IgD-negative memory B cell (primary cell): ENCODE data around the gene ABLIM3. TPM values are rescaled to one million over a fixed set of nuclear protein-coding genes. Genes with fewer than 3 reads are reported as not detected.

Experiments
- H3K27ac Mint-ChIP-seq, 3 donors: one replicate each; pipeline ENCODE4 v1.8.0; 2020 to 2022; ENCODE audit warnings: mild to moderate bottlenecking in 3 of 3, mixed read lengths in 3 of 3, moderate library complexity in 1 of 3
- H3K27me3 Mint-ChIP-seq: one replicate; pipeline ENCODE4 v1.8.0; 2021; ENCODE audit warnings: mixed read lengths
- H3K36me3 Mint-ChIP-seq: one replicate; pipeline ENCODE4 v1.8.0; 2020; ENCODE audit warnings: mild to moderate bottlenecking, mixed read lengths
- H3K4me1 Mint-ChIP-seq, 3 donors: one replicate each; pipeline ENCODE4 v1.8.0; 2020 to 2022; ENCODE audit warnings: mixed read lengths in 3 of 3, mild to moderate bottlenecking in 1 of 3
- H3K4me3 Mint-ChIP-seq, 4 donors: one replicate each; pipeline ENCODE4 v1.8.0; 2020 to 2022; ENCODE audit warnings: mild to moderate bottlenecking in 4 of 4, mixed read lengths in 4 of 4, moderate library complexity in 3 of 4
- H3K9me3 Mint-ChIP-seq, 3 donors: one replicate each; pipeline ENCODE4 v1.8.0; 2020 to 2021; ENCODE audit warnings: mixed read lengths in 3 of 3, mild to moderate bottlenecking in 1 of 3
- polyA plus RNA-seq: library from polyadenylated mRNA; unstranded; fragments of 300-500 nt; fragmentation: Illumina TruSeq; gene quantifications from one replicate; pipeline ENCODE4 v1.2.3, GENCODE V29; 2021

Gene ABLIM3
- polyA plus RNA-seq: 0.14 TPM

DNA sequence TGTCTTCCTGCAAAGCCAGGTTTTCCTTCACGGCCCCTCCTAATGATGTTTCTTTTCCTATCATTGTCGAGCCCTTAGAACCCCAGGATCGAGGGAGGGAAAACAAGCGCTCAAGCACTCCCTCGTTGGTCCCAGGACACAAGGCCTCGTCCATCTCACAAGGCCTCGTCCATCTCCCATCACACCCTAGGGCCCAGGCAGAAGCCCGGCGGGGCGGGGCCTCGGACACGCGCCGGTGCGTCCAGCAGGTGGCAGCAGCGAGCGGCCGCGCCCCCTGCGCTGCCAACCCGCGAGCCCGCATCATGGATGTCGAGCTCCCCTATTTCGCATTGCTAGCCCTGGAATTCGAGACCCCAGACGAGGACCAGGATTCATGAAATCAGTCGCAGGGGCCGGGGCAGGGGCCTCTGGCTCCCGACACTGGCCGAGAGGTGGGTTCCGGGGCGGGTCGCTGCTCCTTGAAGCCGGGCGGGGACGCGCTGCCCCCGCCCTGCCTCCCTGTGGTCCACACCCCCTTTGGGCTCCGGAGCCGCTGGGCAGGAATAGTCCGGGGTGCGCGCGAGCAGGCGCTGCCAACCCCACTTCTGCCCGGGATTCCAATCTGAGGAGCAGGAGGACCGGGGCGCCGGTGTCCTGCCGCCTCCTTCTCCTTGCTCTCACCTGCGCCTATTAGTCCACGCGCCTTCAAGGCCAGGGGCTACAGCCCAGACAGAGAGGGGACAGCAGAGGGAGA lies at the start of gene ABLIM3:
Gene ABLIM3, plus strand, starts transcription at position 270 of the 733 bp plus-strand sequence. CDS start 603 bp downstream, outside the sequence.
- Mint-ChIP-seq H3K9me3 (peaks cover 0 to 3% (median 2%) of the 10 kb centered on the region in 3 donors), H3K4me3 (peak within 1 kb of the TSS; percentile 59 to 76 (median 69)), H3K36me3 (peaks cover 2% of the 10 kb centered on the region), H3K4me1 (peaks cover 1 to 8% (median 4%) of the 10 kb centered on the region in 3 donors), H3K27ac (peak within 1 kb of the TSS in 1 of 3 donors; percentile 59), H3K27me3 (peaks cover 17% of the 10 kb centered on the region)

DNA sequence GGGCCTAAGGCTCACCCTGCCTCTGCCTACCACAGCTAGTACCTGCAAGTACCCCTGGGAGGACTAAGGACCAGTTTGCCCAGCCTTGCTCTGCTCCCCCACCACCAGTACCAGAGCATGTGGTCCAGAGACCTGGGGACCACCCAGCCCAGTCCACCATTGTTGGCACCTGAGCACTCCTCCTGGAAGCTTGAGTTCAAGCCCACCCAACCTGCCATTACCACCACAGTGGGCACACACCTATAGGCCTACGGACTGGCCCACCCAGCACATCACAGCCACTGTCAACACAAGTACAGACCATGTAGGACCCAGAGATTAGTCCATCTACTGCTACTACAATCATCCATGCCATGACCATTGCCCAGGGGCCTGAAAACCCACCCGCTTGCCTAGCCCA lies 47.7 kb upstream of the ABLIM3 start:
- Mint-ChIP-seq H3K4me3 (no peak overlapping the region), H3K27me3 (peaks cover 6% of the 10 kb centered on the region), H3K4me1 (no peaks in the 10 kb centered on the region), H3K27ac (no peak overlapping the region), H3K36me3 (peaks cover 2% of the 10 kb centered on the region), H3K9me3 (peaks cover 11 to 27% (median 25%) of the 10 kb centered on the region in 3 donors)

DNA sequence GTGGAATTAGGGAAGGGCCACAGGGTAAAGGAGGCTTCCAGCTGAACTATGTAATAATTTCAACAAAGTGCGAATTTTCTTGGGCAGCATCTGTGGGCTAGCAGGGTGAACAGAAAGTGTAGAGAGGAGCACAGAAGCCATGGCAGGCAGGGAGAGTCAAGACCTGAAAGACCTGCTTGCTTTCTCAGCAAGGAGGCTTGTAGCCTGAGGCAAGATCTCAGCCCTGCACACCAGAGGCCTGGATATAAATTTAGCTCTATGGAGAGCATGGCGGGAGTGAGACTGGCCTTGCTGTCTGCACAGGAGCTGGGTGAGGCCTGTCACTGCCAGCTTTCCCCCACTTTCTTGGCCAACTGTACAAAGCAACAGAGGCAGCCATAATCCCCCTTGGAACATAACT lies 46.3 kb upstream of the ABLIM3 start:
- H3K27ac Mint-ChIP-seq: no peak overlapping the region
- no peak overlapping the region for H3K4me3 Mint-ChIP-seq
- peaks cover 6% of the 10 kb centered on the region for H3K27me3 Mint-ChIP-seq
- H3K36me3 Mint-ChIP-seq: peaks cover 2% of the 10 kb centered on the region
- H3K9me3 Mint-ChIP-seq: peaks cover 13 to 38% (median 35%) of the 10 kb centered on the region in 3 donors
- H3K4me1 Mint-ChIP-seq: no peaks in the 10 kb centered on the region

DNA sequence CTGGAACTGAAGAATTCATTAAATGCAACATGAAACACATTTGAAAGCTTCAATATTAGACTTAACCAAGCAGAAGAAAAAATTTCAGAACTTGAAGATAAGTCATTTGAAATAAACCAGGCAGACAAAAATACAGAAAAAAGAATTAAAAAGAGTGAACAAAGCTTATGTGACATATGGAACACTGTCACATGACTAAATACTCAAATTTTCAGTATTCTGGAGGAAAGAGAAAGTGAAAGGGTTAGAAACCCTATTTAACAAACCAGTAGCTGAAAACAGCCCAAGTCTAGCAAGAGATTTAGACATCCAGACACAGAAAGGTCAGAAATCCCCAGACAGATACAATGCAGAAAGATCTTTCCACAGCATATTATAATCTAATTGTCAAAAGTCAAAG lies 41.4 kb upstream of the ABLIM3 start:
- no peak overlapping the region for H3K4me3 Mint-ChIP-seq
- no peaks in the 10 kb centered on the region for H3K27me3 Mint-ChIP-seq
- no peaks in the 10 kb centered on the region for H3K4me1 Mint-ChIP-seq
- H3K36me3 Mint-ChIP-seq: peaks cover 2% of the 10 kb centered on the region
- H3K27ac Mint-ChIP-seq: no peak overlapping the region
- H3K9me3 Mint-ChIP-seq: peaks cover 14 to 54% (median 29%) of the 10 kb centered on the region in 3 donors

DNA sequence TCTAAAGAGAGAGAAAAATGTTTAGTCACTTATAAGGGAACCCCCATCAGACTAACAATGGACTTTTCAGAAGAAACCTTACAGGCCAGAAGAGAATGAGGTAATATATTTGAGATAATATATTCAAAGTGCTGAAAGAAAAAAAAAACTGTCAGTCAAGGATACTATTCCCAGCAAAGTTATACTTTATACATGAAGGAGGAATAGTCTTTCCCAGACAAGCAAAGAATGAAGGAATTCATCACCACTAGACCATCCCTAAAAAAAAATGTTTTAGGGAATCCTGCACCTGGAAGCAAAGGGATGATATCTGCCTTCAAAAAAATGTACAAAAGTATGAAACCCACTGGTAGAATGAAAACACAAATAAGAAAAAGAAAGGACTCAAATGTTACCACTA lies 41.0 kb upstream of the ABLIM3 start:
- no peaks in the 10 kb centered on the region for H3K27me3 Mint-ChIP-seq
- H3K27ac Mint-ChIP-seq: no peak overlapping the region
- H3K9me3 Mint-ChIP-seq: peaks cover 14 to 54% (median 29%) of the 10 kb centered on the region in 3 donors
- no peaks in the 10 kb centered on the region for H3K4me1 Mint-ChIP-seq
- no peak overlapping the region for H3K4me3 Mint-ChIP-seq
- H3K36me3 Mint-ChIP-seq: peaks cover 2% of the 10 kb centered on the region

DNA sequence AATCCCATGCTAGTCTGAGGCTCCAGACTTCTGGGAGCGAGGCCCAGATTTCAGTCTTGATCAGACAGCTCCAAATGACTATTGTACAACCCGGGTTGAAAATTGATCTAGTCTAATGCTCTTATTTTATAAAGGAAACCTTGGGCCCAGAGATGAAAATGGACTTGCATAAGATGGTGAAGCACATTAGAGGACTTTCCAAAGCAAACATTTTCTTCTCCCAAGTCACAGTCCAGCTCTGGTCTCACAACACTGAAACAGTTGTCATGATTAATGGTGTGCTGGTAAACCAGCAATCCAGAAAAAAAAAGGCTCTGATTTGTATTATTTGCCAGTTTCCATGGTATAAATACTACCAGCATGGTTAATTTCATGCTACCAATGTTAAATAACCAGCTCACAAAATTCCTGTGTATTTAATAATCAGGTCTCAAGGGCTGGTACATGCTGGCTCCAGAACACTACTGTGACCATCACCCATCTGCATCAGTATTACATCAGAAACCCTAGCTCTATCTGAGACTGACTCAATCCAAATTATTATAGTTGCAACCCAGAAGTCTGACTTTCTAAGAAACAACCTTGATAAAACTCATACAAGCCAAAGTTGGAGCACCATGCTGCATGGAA lies 32.5 kb upstream of the ABLIM3 start:
- Mint-ChIP-seq H3K27ac (no peak overlapping the region), H3K36me3 (peaks cover 1% of the 10 kb centered on the region), H3K4me1 (no peaks in the 10 kb centered on the region), H3K9me3 (no peaks in the 10 kb centered on the region), H3K4me3 (no peak overlapping the region), H3K27me3 (no peaks in the 10 kb centered on the region)

DNA sequence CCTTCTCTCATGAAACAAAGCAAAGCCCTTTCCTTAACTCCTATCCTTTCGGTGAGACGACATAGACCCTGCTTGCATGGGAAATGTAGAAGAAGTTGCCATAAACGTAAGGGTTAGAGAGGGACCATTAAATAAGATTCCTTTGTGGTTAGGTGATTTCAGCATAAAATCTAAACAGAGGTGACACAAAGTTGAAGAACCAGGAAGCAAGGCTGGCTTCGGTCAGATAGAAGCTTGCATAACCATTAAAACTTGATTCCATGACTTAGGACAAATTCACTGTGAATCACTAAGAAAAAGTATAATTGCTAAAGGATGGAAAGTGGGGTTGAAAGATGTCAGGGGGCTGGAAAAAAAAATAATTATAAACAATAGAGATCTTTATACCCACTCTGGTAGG lies 30.9 kb upstream of the ABLIM3 start:
- Mint-ChIP-seq H3K27me3 (no peaks in the 10 kb centered on the region), H3K4me1 (no peaks in the 10 kb centered on the region), H3K27ac (no peak overlapping the region), H3K36me3 (peaks cover 1% of the 10 kb centered on the region), H3K4me3 (no peak overlapping the region), H3K9me3 (no peaks in the 10 kb centered on the region)

DNA sequence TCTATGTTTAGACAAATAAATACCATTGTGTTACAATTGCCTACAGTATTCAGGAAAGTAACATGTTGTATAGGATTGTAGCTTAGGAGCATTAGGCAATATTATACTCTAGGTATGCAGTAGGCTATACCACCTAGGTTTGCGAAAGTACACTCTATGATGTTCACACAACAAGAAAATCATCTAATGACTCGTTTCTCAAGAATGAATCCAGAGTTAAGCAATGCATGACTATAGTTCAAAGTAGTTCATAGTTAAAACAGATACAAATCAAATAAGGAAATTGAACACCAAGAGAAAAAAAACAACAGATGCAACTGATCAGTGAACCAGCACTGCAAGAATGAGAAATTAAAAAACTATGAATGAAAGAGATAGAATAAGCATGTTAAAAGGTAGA lies 27.6 kb upstream of the ABLIM3 start:
- H3K4me3 Mint-ChIP-seq: no peak overlapping the region
- peaks cover 14% of the 10 kb centered on the region for H3K27me3 Mint-ChIP-seq

DNA sequence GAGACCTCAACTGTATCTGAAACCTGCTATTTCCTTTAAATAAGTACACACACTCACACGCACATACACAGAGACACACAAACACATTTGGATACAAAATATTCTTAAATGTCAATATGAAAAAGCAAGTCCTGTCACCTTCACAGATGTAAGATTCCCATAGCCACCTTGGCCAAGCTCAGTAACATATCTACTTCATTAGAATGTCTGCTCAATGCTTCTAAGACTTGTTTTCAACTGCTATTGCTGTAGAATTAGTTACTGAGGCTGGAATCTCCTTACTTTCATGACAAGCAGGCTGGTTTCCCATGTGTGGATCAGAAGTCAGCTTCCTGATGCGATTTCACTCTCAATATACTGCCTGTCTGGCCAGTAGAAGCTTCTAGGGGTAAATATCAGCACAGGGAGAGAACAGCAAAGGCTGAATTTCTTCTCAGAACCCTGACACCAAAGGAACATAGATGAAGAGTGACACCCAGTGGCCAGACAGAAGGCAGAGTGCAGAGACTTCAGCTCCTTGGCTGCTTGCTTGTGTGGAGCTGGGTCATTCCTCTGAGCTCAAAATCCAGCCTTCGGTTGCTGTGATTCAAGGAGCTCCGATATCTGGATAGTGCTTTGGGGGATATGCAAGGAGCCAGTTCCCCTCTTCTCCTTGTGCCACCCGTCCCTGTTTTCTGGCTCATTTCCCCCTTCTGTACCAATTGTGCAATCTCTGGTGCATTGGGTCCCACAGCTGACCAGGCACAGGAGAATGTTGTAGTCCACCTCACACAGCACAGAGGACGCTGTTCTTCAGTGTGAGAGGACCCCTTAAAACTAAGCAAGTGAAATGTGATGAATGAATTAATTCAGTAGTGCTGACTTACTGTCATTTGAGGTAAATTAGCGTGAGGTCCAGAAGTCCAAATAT lies 26.6 kb upstream of the ABLIM3 start:
- Mint-ChIP-seq H3K27ac (no peak overlapping the region), H3K36me3 (peaks cover under 1% of the 10 kb centered on the region), H3K4me3 (no peak overlapping the region), H3K27me3 (peaks cover 17% of the 10 kb centered on the region), H3K9me3 (no peaks in the 10 kb centered on the region), H3K4me1 (no peaks in the 10 kb centered on the region)

More for the DNA sequence above, 27.6 kb upstream of the ABLIM3 start:
- H3K27ac Mint-ChIP-seq: no peak overlapping the region
- H3K4me1 Mint-ChIP-seq: no peaks in the 10 kb centered on the region
- H3K9me3 Mint-ChIP-seq: no peaks in the 10 kb centered on the region
- peaks cover 1% of the 10 kb centered on the region for H3K36me3 Mint-ChIP-seq

DNA sequence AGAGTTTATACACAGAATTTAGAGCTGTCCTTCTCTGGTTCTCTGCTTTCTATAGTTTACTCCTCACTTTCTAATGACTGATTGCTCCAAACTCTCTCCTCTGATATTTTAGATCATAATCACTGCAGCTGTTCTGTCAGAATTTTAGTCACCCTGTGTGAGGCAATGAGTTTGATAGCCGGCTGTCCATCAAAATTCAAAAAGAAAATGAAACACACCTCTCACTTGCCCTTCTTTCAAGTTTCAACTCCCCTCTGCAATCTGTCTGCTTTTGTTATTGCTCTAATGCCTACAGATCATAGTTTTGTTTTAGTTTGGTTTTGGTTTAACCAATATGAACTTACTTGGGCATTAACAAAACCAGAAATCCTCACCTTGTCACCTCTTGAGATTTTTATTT lies 23.3 kb upstream of the ABLIM3 start:
- no peak overlapping the region for H3K27ac Mint-ChIP-seq
- no peaks in the 10 kb centered on the region for H3K4me1 Mint-ChIP-seq
- H3K36me3 Mint-ChIP-seq: no peaks in the 10 kb centered on the region
- no peak overlapping the region for H3K4me3 Mint-ChIP-seq
- H3K27me3 Mint-ChIP-seq: peaks cover 17% of the 10 kb centered on the region
- no peaks in the 10 kb centered on the region for H3K9me3 Mint-ChIP-seq

DNA sequence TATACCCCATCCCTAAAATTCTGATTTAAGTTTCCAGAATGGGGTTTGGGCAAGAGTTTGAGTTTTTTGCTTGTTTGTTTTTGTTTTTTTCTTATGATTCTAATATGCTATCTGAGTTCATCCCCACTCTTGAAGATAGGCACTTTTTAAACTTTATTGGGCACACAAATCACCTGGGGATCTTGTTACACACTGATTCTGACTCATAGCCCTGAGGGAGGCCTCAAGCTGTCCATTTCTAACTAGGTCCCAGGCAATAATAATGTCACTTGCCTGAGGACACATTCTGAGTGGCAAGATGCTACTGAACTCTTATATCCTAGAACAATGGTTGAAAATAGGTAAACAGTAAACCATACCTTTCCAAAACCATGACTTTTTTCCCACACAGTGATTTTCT lies 22.8 kb upstream of the ABLIM3 start:
- Mint-ChIP-seq H3K36me3 (no peaks in the 10 kb centered on the region), H3K27ac (no peak overlapping the region), H3K27me3 (peaks cover 17% of the 10 kb centered on the region), H3K4me3 (no peak overlapping the region), H3K9me3 (no peaks in the 10 kb centered on the region), H3K4me1 (no peaks in the 10 kb centered on the region)

DNA sequence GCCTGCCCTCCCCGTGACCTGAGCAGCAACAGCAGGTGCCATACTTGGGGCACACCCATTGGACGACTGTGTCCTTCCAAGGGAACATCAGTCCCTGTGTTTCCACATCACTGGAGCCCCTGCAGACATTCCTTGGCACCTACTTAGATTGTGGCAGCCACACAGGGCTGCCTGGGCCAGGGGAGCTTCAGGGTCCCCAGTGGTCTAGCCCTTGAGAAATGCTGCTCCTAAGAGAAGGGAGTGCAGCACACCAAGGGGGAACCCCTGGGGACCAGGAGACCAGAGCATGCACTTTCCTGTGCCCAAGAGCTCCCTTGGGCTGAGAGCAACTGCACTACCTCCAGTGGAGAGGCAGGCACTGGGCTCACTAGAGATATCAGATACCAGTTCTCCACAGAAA lies 20.1 kb upstream of the ABLIM3 start:
- peaks cover 14% of the 10 kb centered on the region for H3K27me3 Mint-ChIP-seq
- no peak overlapping the region for H3K4me3 Mint-ChIP-seq
- no peaks in the 10 kb centered on the region for H3K4me1 Mint-ChIP-seq

DNA sequence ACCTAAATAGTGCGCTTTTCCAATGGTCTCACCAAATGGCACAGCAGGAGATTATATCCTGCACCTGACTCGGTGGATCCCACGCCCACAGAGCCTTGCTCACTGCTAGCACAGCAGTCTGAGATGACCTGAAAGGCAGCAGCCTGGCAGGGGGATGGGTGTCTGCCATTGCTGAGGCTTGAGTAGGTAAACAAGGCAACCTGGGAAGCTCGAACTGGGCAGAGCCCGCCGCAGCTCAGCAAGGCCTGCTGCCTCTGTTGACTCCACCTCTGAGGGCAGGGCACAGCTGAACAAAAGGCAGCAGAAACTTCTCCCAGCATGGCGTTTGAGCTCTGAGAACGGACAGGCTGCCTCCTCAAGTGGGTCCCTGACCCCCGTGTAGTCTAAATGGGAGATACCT lies 18.1 kb upstream of the ABLIM3 start:
- Mint-ChIP-seq H3K4me1 (no peaks in the 10 kb centered on the region), H3K27ac (no peak overlapping the region), H3K9me3 (no peaks in the 10 kb centered on the region), H3K4me3 (no peak overlapping the region), H3K27me3 (peaks cover 5% of the 10 kb centered on the region), H3K36me3 (no peaks in the 10 kb centered on the region)

More for the DNA sequence above, 20.1 kb upstream of the ABLIM3 start:
- Mint-ChIP-seq H3K27ac (no peak overlapping the region), H3K36me3 (no peaks in the 10 kb centered on the region), H3K9me3 (no peaks in the 10 kb centered on the region)

DNA sequence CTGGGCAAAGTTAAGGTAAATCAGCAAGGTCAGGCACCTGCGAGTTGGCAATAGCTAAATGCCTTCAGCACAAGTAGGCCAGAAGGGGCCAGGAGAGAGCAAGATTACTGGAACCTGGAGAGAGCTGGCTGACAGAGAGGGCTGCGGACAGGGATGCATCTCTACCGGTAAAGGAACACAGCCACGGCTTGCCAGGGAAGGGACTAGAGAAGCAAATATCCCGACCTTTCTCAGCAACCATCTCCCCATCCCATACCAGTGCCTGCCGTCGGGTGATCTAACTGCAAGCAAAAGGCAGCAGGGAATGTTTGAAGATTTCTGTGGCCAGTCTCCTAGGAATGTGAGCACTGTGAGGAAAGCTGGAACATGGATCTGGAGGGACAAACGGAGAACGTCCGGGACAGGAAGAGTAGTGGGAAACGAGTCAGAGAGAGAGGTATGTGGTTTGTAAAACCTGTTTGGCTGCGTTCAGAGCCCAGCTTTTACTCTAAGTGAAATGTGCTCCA lies 15.9 kb upstream of the ABLIM3 start:
- Mint-ChIP-seq H3K4me1 (no peaks in the 10 kb centered on the region), H3K4me3 (no peak overlapping the region), H3K9me3 (no peaks in the 10 kb centered on the region), H3K27ac (peak overlapping the region in 1 of 3 donors; percentile 47), H3K27me3 (peaks cover 4% of the 10 kb centered on the region), H3K36me3 (peaks cover 3% of the 10 kb centered on the region)

DNA sequence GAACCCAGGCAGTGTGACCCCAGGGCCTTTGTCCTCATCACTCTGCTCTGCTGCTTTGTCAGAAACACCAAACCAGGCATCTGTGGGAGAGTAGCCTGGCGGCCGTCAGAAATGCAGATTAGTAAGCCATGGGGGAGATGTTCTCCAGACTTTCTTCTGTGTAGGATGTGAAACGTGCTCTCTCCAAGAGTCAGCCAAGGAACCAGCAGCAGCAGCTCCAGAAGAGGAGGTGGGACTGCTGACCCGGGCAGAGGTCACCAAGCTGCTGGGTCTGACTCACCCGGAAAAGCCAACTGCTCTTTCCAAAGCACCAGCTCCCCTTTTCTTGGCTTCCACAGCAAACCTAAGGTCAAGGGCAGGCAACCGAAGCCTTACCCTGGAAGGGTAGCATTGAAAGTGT lies 14.4 kb upstream of the ABLIM3 start:
- Mint-ChIP-seq H3K4me3 (no peak overlapping the region), H3K36me3 (peaks cover 3% of the 10 kb centered on the region), H3K27me3 (peaks cover 8% of the 10 kb centered on the region), H3K9me3 (no peaks in the 10 kb centered on the region), H3K4me1 (no peaks in the 10 kb centered on the region), H3K27ac (no peak overlapping the region)
